ENCODE results near the gene LLGL1. TPM values are rescaled to one million over a fixed set of nuclear protein-coding genes. Genes with fewer than 3 reads are reported as not detected.

Gene LLGL1
- total RNA-seq, 1 experiment from 2014 or later, result 12.1 TPM

DNA sequence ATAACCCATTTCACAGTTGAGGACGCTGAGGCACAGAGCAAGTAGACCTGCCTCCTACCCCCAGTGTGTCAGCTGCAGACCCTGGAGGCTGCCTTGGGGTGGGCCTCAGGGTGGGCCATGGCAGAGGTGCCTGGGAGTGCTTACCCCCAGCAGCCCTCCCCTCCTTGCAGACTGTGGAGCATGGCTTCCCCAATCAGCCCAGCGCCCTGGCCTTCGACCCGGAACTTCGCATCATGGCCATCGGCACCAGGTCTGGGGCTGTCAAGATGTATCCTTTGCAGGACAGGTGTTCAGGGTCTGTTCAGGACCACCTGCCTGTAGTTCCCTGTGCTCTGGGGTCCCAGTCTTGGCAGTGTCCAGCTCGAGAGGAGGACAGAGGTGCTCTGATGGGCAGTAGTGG lies 4.3 kb downstream of the LLGL1 start:
- no peak for DNase-seq (ENCODE audit: low read depth)

DNA sequence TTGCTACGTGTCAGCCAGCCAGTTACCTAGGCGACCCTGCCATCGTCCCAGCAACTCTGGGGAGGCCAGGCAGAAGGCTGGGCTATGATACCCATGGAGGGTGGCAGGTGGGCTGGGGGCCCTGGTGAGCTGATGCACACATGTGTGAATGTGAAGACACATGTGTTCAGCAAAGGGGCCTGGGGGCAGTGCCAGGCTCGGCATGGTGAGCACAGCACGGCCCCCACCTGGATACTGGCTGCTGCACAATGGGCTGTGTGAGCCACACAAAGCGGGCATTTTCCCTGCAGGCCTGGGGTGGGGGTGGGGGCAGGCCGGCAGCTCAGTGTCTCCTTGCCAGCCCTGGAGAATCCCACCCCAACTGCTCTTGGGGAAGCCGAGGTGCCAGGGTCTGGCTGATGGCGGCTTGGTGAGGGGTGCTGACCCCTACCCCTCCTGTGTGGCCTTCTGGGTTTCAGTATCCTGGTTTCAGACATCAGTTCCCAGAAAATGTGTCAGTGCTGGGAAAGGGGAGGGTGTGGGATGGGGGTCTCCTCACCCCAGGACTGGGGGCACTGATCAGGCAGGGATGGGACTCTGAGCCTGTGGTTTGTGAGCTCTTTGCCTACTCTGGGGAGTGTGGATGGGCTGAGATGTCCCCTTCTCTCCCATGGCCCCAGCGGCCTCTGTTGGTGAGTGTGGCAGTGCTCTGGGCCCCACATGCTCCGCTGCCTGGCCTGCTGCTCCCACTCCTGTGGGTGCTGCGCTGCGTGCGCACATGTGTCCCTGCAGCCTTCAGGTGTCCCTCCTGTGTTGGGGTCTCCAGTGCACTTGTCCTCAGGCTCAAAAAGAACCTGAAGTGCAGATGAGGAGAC lies 5.1 kb downstream of the LLGL1 start:
- no peak for DNase-seq (ENCODE audit: low read depth)

DNA sequence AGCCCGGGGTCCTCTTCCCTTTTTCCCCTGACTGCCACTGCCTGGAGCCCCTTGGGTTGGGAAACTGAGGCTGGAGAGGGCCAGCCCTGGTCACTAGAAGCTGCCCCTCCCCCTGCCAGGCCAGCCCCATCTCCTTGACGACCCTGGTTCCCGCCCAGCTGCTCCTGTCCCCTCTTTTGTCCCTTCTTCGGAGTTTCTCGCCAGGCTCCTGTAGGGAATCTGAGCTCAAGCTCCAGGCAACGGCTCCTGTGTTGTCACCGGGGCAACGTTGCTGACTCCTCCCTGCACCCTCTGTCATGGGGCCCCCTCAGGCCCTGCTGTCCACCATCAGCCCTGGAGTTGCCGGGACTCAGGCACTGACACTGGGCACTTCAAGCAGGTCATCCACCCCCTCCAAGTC lies 5.7 kb downstream of the LLGL1 start:
- DNase-seq (ENCODE audit: low read depth), result no peak

GRCh38 chr17:18233803-18234518 lies 8.5 kb downstream of the LLGL1 start:
- DNase-seq (ENCODE audit: low read depth), result no peak

GRCh38 chr17:18234853-18235380 lies 9.5 kb downstream of the LLGL1 start:
- DNase-seq (ENCODE audit: low read depth), result no peak

- peak; percentile 86 for DNase-seq (ENCODE audit: low read depth)
Observed at GRCh38 chr17:18235743-18236256, 10.4 kb downstream of the LLGL1 start.

DNA sequence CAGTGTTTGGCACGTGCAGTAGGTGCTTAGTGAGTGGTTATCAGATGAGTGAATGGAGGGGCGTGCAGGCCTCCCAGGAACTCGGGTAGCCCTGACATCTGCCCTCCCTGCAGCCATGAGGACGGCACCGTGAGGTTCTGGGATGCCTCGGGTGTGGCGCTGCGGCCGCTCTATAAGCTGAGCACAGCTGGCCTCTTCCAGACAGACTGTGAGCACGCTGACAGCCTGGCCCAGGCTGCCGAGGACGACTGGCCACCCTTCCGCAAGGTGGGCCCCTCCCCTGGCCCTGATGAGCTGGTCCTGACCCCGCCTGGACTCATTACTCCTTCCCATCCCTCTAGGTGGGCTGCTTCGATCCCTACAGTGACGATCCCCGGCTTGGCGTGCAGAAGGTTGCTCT lies 11.1 kb downstream of the LLGL1 start:
- no peak for DNase-seq (ENCODE audit: low read depth)

DNA sequence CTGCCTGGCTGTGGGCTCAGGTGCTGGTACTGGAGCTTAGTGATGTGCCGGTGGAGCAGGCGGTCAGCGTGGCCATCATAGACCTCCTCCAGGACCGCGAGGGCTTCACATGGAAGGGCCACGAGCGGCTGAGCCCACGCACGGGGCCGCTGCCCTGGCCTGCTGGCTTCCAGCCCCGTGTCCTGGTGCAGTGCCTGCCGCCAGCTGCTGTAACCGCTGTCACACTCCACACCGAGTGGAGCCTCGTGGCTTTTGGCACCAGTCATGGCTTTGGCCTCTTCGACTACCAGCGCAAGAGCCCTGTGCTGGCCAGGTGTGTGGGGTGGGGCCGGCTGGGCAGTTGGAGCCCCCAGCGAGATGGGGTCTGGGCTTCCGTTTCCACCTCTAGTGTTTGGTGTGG lies 12.0 kb downstream of the LLGL1 start:
- no peak for DNase-seq (ENCODE audit: low read depth)

DNA sequence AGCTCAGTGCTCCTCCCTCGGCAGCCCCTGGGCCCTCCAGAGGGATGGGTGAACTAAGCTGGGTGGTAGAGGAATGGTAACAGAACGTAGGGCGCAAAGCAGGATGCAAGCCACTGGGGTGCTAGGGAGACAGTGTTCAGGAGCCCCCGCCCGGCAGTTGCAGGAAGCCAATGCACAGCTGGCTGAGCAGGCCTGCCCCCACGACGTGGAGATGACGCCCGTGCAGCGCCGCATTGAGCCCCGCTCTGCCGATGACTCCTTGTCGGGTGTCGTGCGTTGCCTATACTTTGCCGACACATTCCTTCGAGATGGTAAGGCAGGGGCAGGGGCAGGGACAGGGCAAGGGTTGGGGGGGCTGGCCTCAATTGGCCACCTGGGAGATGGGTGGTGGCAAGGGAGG lies 12.9 kb downstream of the LLGL1 start:
- DNase-seq (ENCODE audit: low read depth), result no peak

DNA sequence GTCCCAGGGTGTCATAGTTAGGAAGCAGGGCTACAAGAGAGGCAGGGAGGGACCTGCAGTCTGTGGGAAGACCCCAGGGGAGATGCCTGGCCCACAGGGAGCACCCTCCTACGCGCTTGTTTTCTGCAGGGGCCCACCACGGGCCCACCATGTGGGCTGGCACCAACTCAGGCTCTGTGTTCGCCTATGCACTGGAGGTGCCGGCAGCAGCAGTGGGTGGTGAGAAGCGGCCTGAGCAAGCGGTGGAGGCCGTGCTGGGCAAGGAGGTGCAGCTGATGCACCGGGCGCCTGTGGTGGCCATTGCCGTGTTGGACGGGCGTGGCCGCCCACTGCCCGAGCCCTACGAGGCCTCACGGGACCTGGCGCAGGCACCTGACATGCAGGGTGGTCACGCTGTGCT lies 15.0 kb downstream of the LLGL1 start:
- DNase-seq (ENCODE audit: low read depth), result no peak

GRCh38 chr17:18241229-18241871 lies 15.9 kb downstream of the LLGL1 start:
- no peak for DNase-seq (ENCODE audit: low read depth)

- DNase-seq (ENCODE audit: low read depth), result no peak
Observed at GRCh38 chr17:18245038-18245776, 19.8 kb downstream of the LLGL1 start.

DNA sequence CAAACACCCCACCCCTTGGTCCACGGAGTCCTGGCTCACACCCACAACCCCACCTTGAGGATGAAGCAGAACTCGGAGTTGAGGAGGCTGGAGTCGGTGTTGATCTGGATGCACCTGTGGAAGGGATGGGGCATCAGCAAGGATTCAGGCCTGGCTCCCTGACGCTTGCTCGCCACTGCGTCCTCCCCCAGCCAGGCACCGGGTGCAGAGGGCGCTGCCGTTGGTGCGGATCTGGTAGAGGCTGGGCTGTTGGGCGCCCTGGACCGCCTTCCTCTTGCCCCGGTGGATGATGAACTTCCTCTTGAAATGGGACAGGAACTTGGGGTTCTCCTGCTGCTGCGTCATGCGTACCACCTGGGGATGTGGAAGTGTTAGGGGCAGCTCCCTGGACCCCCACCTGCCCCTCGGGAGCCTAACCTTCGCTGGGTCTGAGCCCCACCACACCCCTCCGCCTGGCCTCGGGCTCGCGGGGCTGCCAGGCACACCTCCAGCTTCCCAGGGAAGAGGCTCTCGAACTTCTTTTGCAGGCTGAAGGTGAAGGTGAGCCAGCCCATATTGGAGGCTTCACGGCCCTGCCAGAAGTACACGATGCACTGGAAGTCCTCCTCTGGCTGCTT lies 20.8 kb downstream of the LLGL1 start:
- no peak for DNase-seq (ENCODE audit: low read depth)

GRCh38 chr17:18246880-18247612 lies 21.6 kb downstream of the LLGL1 start:
- DNase-seq (ENCODE audit: low read depth), result no peak

- no peak for DNase-seq (ENCODE audit: low read depth)
Observed at GRCh38 chr17:18247613-18248001, 22.2 kb downstream of the LLGL1 start.

DNA sequence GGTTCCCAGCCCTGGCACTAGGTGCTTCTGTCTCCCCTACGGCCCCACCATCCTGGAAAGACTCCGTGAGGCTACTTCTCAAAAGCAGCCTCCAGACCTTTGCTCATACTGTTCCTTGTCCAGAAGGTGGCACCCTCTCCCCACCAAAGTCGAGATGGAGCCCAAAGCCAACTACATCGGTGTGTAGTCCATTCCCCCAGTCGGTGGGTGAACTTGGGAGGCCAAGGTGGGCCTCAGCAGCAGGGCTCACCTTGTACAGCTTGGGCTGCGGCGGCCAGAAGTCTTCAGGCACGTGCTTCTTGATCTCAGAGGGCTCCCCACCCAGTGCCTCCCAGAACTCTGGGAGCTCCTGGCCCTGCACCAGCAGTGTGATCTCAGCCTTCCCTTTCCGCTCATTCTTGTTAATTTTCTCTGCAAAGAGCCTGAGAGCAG lies 22.9 kb downstream of the LLGL1 start:
- DNase-seq (ENCODE audit: low read depth), result peak; percentile 60

DNA sequence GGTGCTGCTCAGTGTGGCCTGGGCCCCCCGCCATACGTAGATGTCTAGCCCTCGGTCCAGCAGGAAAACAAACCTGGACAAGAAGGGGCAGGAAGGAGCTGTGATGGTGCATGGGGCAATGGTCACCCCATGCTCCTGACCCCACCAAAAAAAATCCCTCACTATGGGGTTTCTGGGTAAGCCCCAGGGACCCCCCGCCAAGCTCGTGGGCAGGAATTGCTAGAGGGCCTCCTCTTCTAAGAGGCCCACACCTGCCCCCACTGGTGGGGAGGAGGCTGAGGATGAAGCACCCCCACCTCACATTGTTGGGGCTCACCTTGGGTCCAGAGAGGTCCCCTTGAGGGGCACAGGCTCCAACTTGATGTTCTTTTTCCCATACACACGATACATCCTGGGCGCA lies 23.4 kb downstream of the LLGL1 start:
- no peak for DNase-seq (ENCODE audit: low read depth)

- DNase-seq (ENCODE audit: low read depth), result no peak
Observed at GRCh38 chr17:18250259-18250658, 24.8 kb downstream of the LLGL1 start.

DNA sequence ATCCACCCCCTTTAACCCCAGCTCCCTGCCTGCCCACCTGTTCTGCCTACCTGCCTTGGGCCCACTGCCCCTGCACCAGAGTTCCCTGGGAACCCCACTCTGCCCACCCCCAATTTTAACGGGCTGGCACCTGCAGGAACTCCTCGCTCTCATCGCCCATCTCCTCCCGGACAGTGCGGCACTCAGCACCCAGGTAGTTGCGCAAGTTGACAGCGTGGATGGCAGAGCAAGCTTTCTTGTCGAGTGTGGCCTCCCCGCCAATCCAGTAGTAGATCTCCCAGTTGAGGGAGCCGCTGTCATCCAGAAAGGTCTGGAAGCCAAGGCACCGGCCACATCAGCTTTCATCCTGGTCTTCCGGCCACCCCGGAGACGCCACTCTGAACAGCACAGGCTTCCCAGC lies 25.3 kb downstream of the LLGL1 start:
- no peak for DNase-seq (ENCODE audit: low read depth)

- no peak for DNase-seq (ENCODE audit: low read depth)
Observed at GRCh38 chr17:18251204-18251603, 25.8 kb downstream of the LLGL1 start.

All from RPMI7951 (cell line).